PC-9 (cell line): ENCODE measurements around the gene ROBO2. TPM values are rescaled to one million over a fixed set of nuclear protein-coding genes. Genes with fewer than 3 reads are reported as not detected.

Experiments used
- BruUV-seq: library from RNA; stranded (reverse); fragments of 400-500 nt; replicated peaks from 2 replicates; lab custom pipeline; 2021; lab: Mats Ljungman, UMichigan
- CTCF ChIA-PET: fragments of 300-600 bp; sonication (Branson Sonifier 250); formaldehyde crosslinking; loops from one replicate; lab custom pipeline; 2022; ENCODE audit warnings: antibody characterized with exemption; lab: Charles Lee
- POLR2A ChIA-PET: fragments of 300-600 bp; sonication (Branson Sonifier 250); formaldehyde crosslinking; loops from one replicate; lab custom pipeline; 2022; ENCODE audit warnings: antibody characterized with exemption; ENCODE audit not compliant: unreplicated experiment; lab: Charles Lee
- DNase-seq, 2 experiments: peaks; one replicate each; pipeline versions ENCODE4 v3.0.0 to v3.0.0-alpha.2; 2015 to 2022; ENCODE audit warnings: mixed read lengths in 1 of 2
- H2AFZ ChIP-seq: fragments of 200-600 bp; sonication (generic); 2 replicates; pipeline ENCODE4 v1.8.1; 2017; ENCODE audit warnings: antibody characterized with exemption
- H3F3A ChIP-seq: fragments of 200-600 bp; sonication (generic); 2 replicates; pipeline ENCODE4 v1.8.1; 2017; ENCODE audit warnings: antibody characterized with exemption, mild to moderate bottlenecking, low read depth; ENCODE audit not compliant: insufficient read depth
- H3K27ac ChIP-seq: fragments of 200-600 bp; sonication (generic); 2 replicates; pipeline ENCODE4 v1.6.1; 2016; ENCODE audit warnings: mixed run types
- H3K27me3 ChIP-seq: fragments of 200-600 bp; sonication (generic); 2 replicates; pipeline ENCODE4 v1.6.1; 2016; ENCODE audit warnings: low read depth, mixed run types; ENCODE audit not compliant: insufficient read depth
- H3K36me3 ChIP-seq: fragments of 200-600 bp; sonication (generic); 2 replicates; pipeline ENCODE4 v1.6.1; 2016; ENCODE audit warnings: low read depth, mixed run types
- H3K4me1 ChIP-seq: fragments of 200-600 bp; sonication (generic); replicated peaks from 2 replicates; pipeline ENCODE4 v1.6.1; 2016; ENCODE audit warnings: mixed run types; ENCODE audit not compliant: insufficient read depth
- H3K4me2 ChIP-seq: fragments of 200-600 bp; sonication (generic); 2 replicates; pipeline ENCODE4 v1.6.1; 2017; ENCODE audit warnings: mixed run types
- H3K4me3 ChIP-seq: fragments of 200-600 bp; sonication (generic); 2 replicates; pipeline ENCODE4 v1.6.1; 2016; ENCODE audit warnings: mixed run types
- H3K79me2 ChIP-seq: fragments of 200-600 bp; sonication (generic); 2 replicates; pipeline ENCODE4 v1.6.1; 2017; ENCODE audit warnings: low read depth, mixed run types
- H3K9me2 ChIP-seq: fragments of 200-600 bp; sonication (generic); 2 replicates; pipeline ENCODE4 v1.8.1; 2017; ENCODE audit warnings: mild to moderate bottlenecking; ENCODE audit not compliant: insufficient read depth
- H3K9me3 ChIP-seq: fragments of 200-600 bp; sonication (generic); 2 replicates; pipeline ENCODE4 v1.8.1; 2016; ENCODE audit warnings: low read depth; ENCODE audit not compliant: insufficient read depth
- H4K20me1 ChIP-seq: fragments of 200-600 bp; sonication (generic); 2 replicates; pipeline ENCODE4 v1.8.1; 2017; ENCODE audit not compliant: insufficient read depth
- CTCF ChIP-seq: fragments of 200-600 bp; sonication (generic); conservative IDR thresholded peaks from 2 replicates; pipeline ENCODE4 v1.6.1; 2017; ENCODE audit warnings: mixed run types, antibody characterized with exemption, mild to moderate bottlenecking, moderate library complexity
- EZH2 ChIP-seq: fragments of 200-600 bp; sonication (generic); IDR thresholded peaks from 2 replicates; pipeline ENCODE4 v1.8.0; 2017; ENCODE audit warnings: antibody characterized with exemption, low read depth
- intact Hi-C: fragments of 100-400 bp; cut with micrococcal nuclease; formaldehyde crosslinking; loops from one replicate; pipeline ENCODE4 v1.10.0; 2022; ENCODE audit not compliant: unreplicated experiment
- total RNA-seq: library from RNA; stranded (reverse); gene quantifications from 2 replicates; pipeline ENCODE4 v1.2.3, GENCODE V29; 2021

ROBO2 gene
- total RNA-seq, 1 experiment from 2014 or later: 0.39 TPM

- Histone ChIP-seq H3K9me2 (no peaks in the 10 kb centered on the region), H2AFZ (no peak overlapping the region), H4K20me1 (no peaks in the 10 kb centered on the region), H3K4me3 (no peak overlapping the region), H3K9me3 (no peaks in the 10 kb centered on the region), H3K27me3 (no peaks in the 10 kb centered on the region), H3K27ac (no peak overlapping the region), H3K4me1 (no peaks in the 10 kb centered on the region), H3K4me2 (no peak overlapping the region), H3K36me3 (no peaks in the 10 kb centered on the region), H3F3A (no peaks in the 10 kb centered on the region), H3K79me2 (no peaks in the 10 kb centered on the region)
- CTCF ChIA-PET: no interaction called here
- intact Hi-C loops: no loop called here
- no peak for TF ChIP-seq EZH2
- no peak for TF ChIP-seq CTCF
- POLR2A ChIA-PET: no interaction called here
- no TSS peak for BruUV-seq
- DNase-seq: no peak
Observed at GRCh38 chr3:77606372-77606771, 566.5 kb downstream of the ROBO2 start.

GRCh38 chr3:77618686-77619085, 578.8 kb downstream of the ROBO2 start:
- Histone ChIP-seq H3K4me2 (no peak overlapping the region), H3K79me2 (no peaks in the 10 kb centered on the region), H2AFZ (no peak overlapping the region), H3K4me1 (no peaks in the 10 kb centered on the region), H4K20me1 (no peaks in the 10 kb centered on the region), H3K9me2 (no peaks in the 10 kb centered on the region), H3K4me3 (no peak overlapping the region), H3K9me3 (no peaks in the 10 kb centered on the region), H3K27ac (no peak overlapping the region), H3K36me3 (no peaks in the 10 kb centered on the region), H3K27me3 (no peaks in the 10 kb centered on the region), H3F3A (no peaks in the 10 kb centered on the region)
- ChIA-PET CTCF (no interaction called here), POLR2A (no interaction called here)
- no peak for TF ChIP-seq EZH2
- TF ChIP-seq CTCF: no peak
- no peak for DNase-seq
- no TSS peak for BruUV-seq
- intact Hi-C loops: no loop called here

GRCh38 chr3:77620009-77620408, 580.1 kb downstream of the ROBO2 start:
- H4K20me1 ChIP-seq: no peaks in the 10 kb centered on the region
- H3K4me2 ChIP-seq: no peak overlapping the region
- DNase-seq: no peak
- H3K79me2 ChIP-seq: no peaks in the 10 kb centered on the region
- no peaks in the 10 kb centered on the region for H3F3A ChIP-seq
- ChIA-PET POLR2A (no interaction called here), CTCF (interaction anchor here (0.6 kb wide), 1 partner anchor 37 kb away, joined by 16 read pairs; no protein-coding TSS in a partner anchor)
- H3K27me3 ChIP-seq: no peaks in the 10 kb centered on the region
- TF ChIP-seq CTCF: no peak
- TF ChIP-seq EZH2: no peak
- H3K4me1 ChIP-seq: no peaks in the 10 kb centered on the region
- H3K36me3 ChIP-seq: no peaks in the 10 kb centered on the region
- H3K9me3 ChIP-seq: no peaks in the 10 kb centered on the region
- no peaks in the 10 kb centered on the region for H3K9me2 ChIP-seq
- H3K4me3 ChIP-seq: no peak overlapping the region
- no peak overlapping the region for H2AFZ ChIP-seq
- no peak overlapping the region for H3K27ac ChIP-seq
- no TSS peak for BruUV-seq
- intact Hi-C loops: no loop called here
